Measurements from ENCODE around the gene ADCY1. TPM values are rescaled to one million over a fixed set of nuclear protein-coding genes. Genes with fewer than 3 reads are reported as not detected.
A peak's percentile ranks its signal among the peaks of the same experiment; 100 is the strongest.

ADCY1 gene
- total RNA-seq, 4 donors from 2014 or later: 2.5 to 9.0 (median 5.6) TPM

DNA sequence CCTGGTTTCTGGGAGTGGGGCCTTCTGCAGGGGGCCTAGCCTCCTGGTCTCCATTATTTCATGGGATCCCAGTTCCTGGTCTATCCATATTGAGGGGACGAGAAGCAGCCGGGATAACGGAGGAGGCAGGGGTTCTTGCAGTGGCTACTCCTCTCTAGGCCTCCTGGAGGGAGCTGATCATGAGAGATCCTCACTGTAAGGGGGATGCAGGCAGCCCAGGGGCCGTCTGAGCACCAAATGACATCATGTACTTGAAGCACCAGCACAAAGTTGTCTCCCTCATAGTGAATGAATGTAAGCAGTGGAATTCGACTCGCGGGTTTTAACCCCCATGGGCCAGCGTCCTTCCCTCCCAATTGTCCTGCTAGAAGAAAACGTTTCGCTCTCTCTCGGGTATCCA is 964 bp upstream of the ADCY1 start:
- Histone ChIP-seq H3K4me3 (no peak overlapping the region), H3K9me3 (no peaks in the 10 kb centered on the region), H3K36me3 (no peaks in the 10 kb centered on the region), H3K27ac (no peak overlapping the region), H3K4me1 (peaks cover 0 to 25% (median 4%) of the 10 kb centered on the region in 4 donors), H3K27me3 (peaks cover 0 to 14% of the 10 kb centered on the region in 2 donors)
- 64 to 67% methylated on average over 11 of the region's 11 CpGs for WGBS, 2 donors
- TF ChIP-seq EP300 (IDR thresholded peaks at IDR 0.05) (no peak), POLR2A (IDR thresholded peaks at IDR 0.05) (no peak)
- TF ChIP-seq, protein P1, sequence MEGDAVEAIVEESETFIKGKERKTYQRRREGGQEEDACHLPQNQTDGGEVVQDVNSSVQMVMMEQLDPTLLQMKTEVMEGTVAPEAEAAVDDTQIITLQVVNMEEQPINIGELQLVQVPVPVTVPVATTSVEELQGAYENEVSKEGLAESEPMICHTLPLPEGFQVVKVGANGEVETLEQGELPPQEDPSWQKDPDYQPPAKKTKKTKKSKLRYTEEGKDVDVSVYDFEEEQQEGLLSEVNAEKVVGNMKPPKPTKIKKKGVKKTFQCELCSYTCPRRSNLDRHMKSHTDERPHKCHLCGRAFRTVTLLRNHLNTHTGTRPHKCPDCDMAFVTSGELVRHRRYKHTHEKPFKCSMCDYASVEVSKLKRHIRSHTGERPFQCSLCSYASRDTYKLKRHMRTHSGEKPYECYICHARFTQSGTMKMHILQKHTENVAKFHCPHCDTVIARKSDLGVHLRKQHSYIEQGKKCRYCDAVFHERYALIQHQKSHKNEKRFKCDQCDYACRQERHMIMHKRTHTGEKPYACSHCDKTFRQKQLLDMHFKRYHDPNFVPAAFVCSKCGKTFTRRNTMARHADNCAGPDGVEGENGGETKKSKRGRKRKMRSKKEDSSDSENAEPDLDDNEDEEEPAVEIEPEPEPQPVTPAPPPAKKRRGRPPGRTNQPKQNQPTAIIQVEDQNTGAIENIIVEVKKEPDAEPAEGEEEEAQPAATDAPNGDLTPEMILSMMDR (IDR thresholded peaks at IDR 0.05): no peak
- no peak for DNase-seq (ENCODE audit: low spot score in 2 of 2)

DNA sequence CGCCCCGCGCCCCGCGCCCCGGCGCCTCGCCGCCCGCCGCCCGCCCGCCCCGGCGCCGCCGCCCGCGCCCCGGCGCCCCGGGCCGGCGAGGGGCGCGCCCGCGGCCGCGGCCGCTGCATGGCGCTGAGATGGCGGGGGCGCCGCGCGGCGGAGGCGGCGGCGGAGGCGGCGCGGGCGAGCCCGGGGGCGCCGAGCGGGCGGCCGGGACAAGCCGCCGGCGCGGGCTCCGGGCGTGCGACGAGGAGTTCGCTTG is 174 bp downstream of the ADCY1 start:
- no peak for DNase-seq (ENCODE audit: low spot score in 2 of 2)
- Histone ChIP-seq H3K4me3 (peak overlapping the region in 2 of 4 donors; percentile 34 to 54), H3K4me1 (peaks cover 0 to 25% (median 4%) of the 10 kb centered on the region in 4 donors), H3K27me3 (peaks cover 0 to 14% of the 10 kb centered on the region in 2 donors), H3K27ac (no peak overlapping the region), H3K9me3 (no peaks in the 10 kb centered on the region), H3K36me3 (no peaks in the 10 kb centered on the region)
- WGBS, 2 donors: no CpG with 5 or more reads among the region's 60 CpGs
- TF ChIP-seq EP300 (IDR thresholded peaks at IDR 0.05) (no peak), POLR2A (IDR thresholded peaks at IDR 0.05) (no peak)
- TF ChIP-seq, protein P1 (IDR thresholded peaks at IDR 0.05): no peak

DNA sequence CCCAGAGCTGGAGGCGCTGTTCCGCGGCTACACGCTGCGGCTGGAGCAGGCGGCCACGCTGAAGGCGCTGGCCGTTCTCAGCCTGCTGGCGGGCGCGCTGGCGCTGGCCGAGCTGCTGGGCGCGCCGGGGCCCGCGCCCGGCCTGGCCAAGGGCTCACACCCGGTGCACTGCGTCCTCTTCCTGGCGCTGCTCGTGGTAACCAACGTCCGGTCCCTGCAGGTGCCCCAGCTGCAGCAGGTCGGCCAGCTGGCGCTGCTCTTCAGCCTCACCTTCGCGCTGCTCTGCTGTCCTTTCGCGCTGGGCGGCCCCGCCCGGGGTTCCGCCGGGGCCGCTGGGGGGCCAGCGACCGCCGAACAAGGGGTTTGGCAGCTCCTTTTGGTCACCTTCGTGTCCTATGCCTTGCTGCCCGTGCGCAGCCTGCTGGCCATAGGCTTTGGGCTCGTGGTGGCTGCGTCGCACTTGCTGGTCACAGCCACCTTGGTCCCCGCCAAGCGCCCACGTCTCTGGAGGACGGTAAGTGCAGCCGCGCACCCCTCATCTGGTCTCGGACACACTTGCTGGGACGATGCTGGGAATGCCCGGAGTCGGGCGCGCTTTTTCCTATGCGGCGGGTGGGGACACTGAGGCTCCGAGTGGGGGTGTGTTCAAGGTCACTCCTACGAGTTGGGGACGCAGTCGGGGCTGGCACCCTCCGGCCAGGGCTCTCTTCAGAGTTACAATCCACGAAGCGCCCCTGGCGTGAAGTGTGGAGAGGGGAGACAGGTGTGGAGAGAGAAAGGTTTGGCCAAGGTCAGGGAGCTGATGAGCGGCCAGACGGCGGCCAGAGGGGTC is 717 bp downstream of the ADCY1 start:
- 0 to 1% methylated on average over 4 to 27 of the region's 72 CpGs for WGBS, 2 donors
- TF ChIP-seq, protein P1 (IDR thresholded peaks at IDR 0.05): peak in 1 of 5 experiments; percentile 11
- no peak for TF ChIP-seq POLR2A (IDR thresholded peaks at IDR 0.05)
- no peak for DNase-seq (ENCODE audit: low spot score in 2 of 2)
- H3K27ac ChIP-seq: no peak overlapping the region
- no peaks in the 10 kb centered on the region for H3K36me3 ChIP-seq
- H3K9me3 ChIP-seq: no peaks in the 10 kb centered on the region
- H3K4me1 ChIP-seq: peaks cover 0 to 25% (median 4%) of the 10 kb centered on the region in 4 donors
- peak overlapping the region; percentile 28 to 54 (median 32) for H3K4me3 ChIP-seq
- peaks cover 0 to 14% of the 10 kb centered on the region in 2 donors for H3K27me3 ChIP-seq

DNA sequence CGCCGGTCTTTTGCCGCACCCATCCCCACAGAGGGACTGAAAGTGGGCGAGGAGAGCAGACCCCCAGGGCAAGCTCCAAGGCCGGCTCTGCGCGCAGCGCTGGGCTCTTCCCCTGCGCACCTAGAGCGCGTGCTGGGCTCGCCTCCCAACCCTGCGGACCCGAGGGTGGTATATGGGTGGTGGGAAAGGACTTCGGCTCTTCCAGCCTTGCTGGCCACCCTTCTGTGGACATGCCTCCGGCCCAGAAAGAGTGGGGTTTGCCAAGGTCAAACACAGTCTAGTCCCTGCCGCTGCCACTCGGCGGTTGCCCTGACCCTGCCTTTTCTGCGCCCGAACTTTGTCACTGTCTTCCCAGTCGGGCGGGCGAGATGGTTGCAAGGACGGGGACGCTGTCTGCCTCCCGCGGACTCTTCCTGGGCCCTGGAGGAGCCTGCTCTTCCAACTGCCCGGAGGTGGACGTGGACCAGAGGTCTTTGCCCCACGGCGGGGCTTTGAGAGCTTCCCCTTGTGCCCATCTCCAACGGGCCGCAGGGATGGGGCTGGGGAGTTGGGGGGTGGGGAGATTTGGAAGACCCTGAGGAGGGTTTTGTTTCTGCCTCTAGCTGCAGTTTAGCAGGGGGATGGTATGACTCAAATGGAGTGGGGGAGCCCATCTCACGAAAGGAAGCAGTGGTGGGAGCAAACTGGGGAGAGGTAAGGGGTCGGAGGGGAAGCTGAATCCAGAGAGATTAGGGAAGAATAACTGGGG is 1.5 kb downstream of the ADCY1 start:
- DNase-seq (ENCODE audit: low spot score in 2 of 2): no peak
- 14 to 18% methylated on average over 22 to 33 of the region's 36 CpGs for WGBS, 2 donors
- peak overlapping the region; percentile 28 to 54 (median 32) for H3K4me3 ChIP-seq

More for the DNA sequence above, 1.5 kb downstream of the ADCY1 start:
- H3K27ac ChIP-seq: no peak overlapping the region
- peaks cover 0 to 14% of the 10 kb centered on the region in 2 donors for H3K27me3 ChIP-seq
- no peaks in the 10 kb centered on the region for H3K36me3 ChIP-seq
- no peak for TF ChIP-seq EP300 (IDR thresholded peaks at IDR 0.05)
- no peak for TF ChIP-seq POLR2A (IDR thresholded peaks at IDR 0.05)
- TF ChIP-seq, protein P1 (IDR thresholded peaks at IDR 0.05): no peak
- H3K9me3 ChIP-seq: no peaks in the 10 kb centered on the region
- peaks cover 0 to 25% (median 4%) of the 10 kb centered on the region in 4 donors for H3K4me1 ChIP-seq
